WTC11 (cell line): Measurements from ENCODE around the gene UAP1. TPM values are rescaled to one million over a fixed set of nuclear protein-coding genes. Genes with fewer than 3 reads are reported as not detected.

Experiments used
- ATAC-seq: fragments of 200-7000 bp; cut with Tn5 transposase; 2 replicates; pipeline ENCODE4 v1.10.0; 2021; ENCODE audit warnings: mild to moderate bottlenecking, moderate library complexity
- CTCF ChIA-PET: fragments of 300-600 bp; sonication (Branson Sonifier 250); formaldehyde crosslinking; loops from one replicate; lab custom pipeline; 2021; ENCODE audit warnings: antibody characterized with exemption; lab: Charles Lee
- POLR2A ChIA-PET: fragments of 350-600 bp; sonication (Branson Sonifier 250); formaldehyde crosslinking; loops from one replicate; lab custom pipeline; 2021; ENCODE audit warnings: antibody characterized with exemption; lab: Charles Lee
- DNase-seq: peaks from one replicate; pipeline ENCODE4 v3.0.0; 2021; ENCODE audit warnings: low spot score
- H3K27ac Mint-ChIP-seq: 2 replicates; pipeline ENCODE4 v1.8.0; 2021; ENCODE audit warnings: mixed read lengths
- H3K27me3 Mint-ChIP-seq: 2 replicates; pipeline ENCODE4 v1.8.0; 2021; ENCODE audit warnings: low read depth, mild to moderate bottlenecking, moderate library complexity, mixed read lengths
- H3K36me3 Mint-ChIP-seq: 2 replicates; pipeline ENCODE4 v1.8.0; 2021; ENCODE audit warnings: mixed read lengths
- H3K4me1 Mint-ChIP-seq: 2 replicates; pipeline ENCODE4 v1.8.0; 2022; ENCODE audit warnings: mixed read lengths
- H3K4me3 Mint-ChIP-seq: 2 replicates; pipeline ENCODE4 v1.8.0; 2021; ENCODE audit warnings: mild to moderate bottlenecking, moderate library complexity, mixed read lengths
- H3K9me3 Mint-ChIP-seq: 2 replicates; pipeline ENCODE4 v1.8.0; 2021; ENCODE audit warnings: mixed read lengths
- CBFB ChIP-seq: sonication (generic); formaldehyde crosslinking; IDR thresholded peaks from 2 replicates; pipeline ENCODE4 v1.8.1; 2022; ENCODE audit warnings: mild to moderate bottlenecking, low read depth, missing genetic modification reagents
- ELF4 ChIP-seq: sonication (generic); formaldehyde crosslinking; IDR thresholded peaks from 2 replicates; pipeline ENCODE4 v1.8.1; 2022; ENCODE audit warnings: low read depth, mild to moderate bottlenecking, moderate library complexity, missing genetic modification reagents
- ESRRA ChIP-seq: sonication (generic); formaldehyde crosslinking; IDR thresholded peaks from 2 replicates; pipeline ENCODE4 v1.8.1; 2022; ENCODE audit warnings: mild to moderate bottlenecking, missing genetic modification reagents, borderline replicate concordance
- FOXK1 ChIP-seq: sonication (generic); formaldehyde crosslinking; IDR thresholded peaks from 2 replicates; pipeline ENCODE4 v1.8.0; 2022; ENCODE audit warnings: mild to moderate bottlenecking, moderate library complexity, missing genetic modification reagents
- FOXP4 ChIP-seq: sonication (generic); formaldehyde crosslinking; IDR thresholded peaks from 2 replicates; pipeline ENCODE4 v1.8.0; 2022; ENCODE audit warnings: mild to moderate bottlenecking, missing genetic modification reagents
- IRF2 ChIP-seq: sonication (generic); formaldehyde crosslinking; IDR thresholded peaks from 2 replicates; pipeline ENCODE4 v1.8.0; 2022; ENCODE audit warnings: low read depth, missing genetic modification reagents, borderline replicate concordance
- KAT7 ChIP-seq: sonication (generic); formaldehyde crosslinking; IDR thresholded peaks from 2 replicates; pipeline ENCODE4 v1.8.1; 2023; ENCODE audit warnings: missing genetic modification reagents, mild to moderate bottlenecking, borderline replicate concordance
- MAX ChIP-seq: sonication (generic); formaldehyde crosslinking; IDR thresholded peaks from 2 replicates; pipeline ENCODE4 v1.8.0; 2022; ENCODE audit warnings: mild to moderate bottlenecking, missing genetic modification reagents
- USF2 ChIP-seq: sonication (generic); formaldehyde crosslinking; IDR thresholded peaks from 2 replicates; pipeline ENCODE4 v1.8.1; 2023; ENCODE audit warnings: mild to moderate bottlenecking, missing genetic modification reagents, moderate library complexity
- ZBTB43 ChIP-seq: sonication (generic); formaldehyde crosslinking; IDR thresholded peaks from 2 replicates; pipeline ENCODE4 v1.8.1; 2023; ENCODE audit warnings: mild to moderate bottlenecking, missing genetic modification reagents
- ZNF219 ChIP-seq: sonication (generic); formaldehyde crosslinking; IDR thresholded peaks from 2 replicates; pipeline ENCODE4 v1.8.0; 2023; ENCODE audit warnings: missing genetic modification reagents, mild to moderate bottlenecking, borderline replicate concordance
- total RNA-seq: library from RNA; stranded (reverse); gene quantifications from 3 replicates; pipeline ENCODE4 v1.2.3, GENCODE V29; 2021
- TF ChIP-seq, protein P1 (sequence below): sonication (generic); formaldehyde crosslinking; IDR thresholded peaks from 2 replicates; pipeline ENCODE4 v1.8.0; 2023; ENCODE audit warnings: missing genetic modification reagents, mild to moderate bottlenecking, borderline replicate concordance
- TF ChIP-seq, protein P2 (sequence below): sonication (generic); formaldehyde crosslinking; IDR thresholded peaks from 2 replicates; pipeline ENCODE4 v1.8.1; 2022; ENCODE audit warnings: mild to moderate bottlenecking, missing genetic modification reagents, moderate library complexity, borderline replicate concordance
- TF ChIP-seq, protein P3 (sequence below): fragments of 250-450 bp; sonication (Bioruptor Pico); IDR thresholded peaks from 2 replicates; pipeline ENCODE4 v1.9.0; 2021; ENCODE audit warnings: mild to moderate bottlenecking
- TF ChIP-seq, protein P4 (sequence below): sonication (generic); formaldehyde crosslinking; IDR thresholded peaks from 2 replicates; pipeline ENCODE4 v1.8.1; 2022; ENCODE audit warnings: low read depth, mild to moderate bottlenecking, moderate library complexity, missing genetic modification reagents, borderline replicate concordance

Gene UAP1
- total RNA-seq, 1 experiment from 2014 or later: 31.1 TPM

- TF ChIP-seq, protein P1, sequence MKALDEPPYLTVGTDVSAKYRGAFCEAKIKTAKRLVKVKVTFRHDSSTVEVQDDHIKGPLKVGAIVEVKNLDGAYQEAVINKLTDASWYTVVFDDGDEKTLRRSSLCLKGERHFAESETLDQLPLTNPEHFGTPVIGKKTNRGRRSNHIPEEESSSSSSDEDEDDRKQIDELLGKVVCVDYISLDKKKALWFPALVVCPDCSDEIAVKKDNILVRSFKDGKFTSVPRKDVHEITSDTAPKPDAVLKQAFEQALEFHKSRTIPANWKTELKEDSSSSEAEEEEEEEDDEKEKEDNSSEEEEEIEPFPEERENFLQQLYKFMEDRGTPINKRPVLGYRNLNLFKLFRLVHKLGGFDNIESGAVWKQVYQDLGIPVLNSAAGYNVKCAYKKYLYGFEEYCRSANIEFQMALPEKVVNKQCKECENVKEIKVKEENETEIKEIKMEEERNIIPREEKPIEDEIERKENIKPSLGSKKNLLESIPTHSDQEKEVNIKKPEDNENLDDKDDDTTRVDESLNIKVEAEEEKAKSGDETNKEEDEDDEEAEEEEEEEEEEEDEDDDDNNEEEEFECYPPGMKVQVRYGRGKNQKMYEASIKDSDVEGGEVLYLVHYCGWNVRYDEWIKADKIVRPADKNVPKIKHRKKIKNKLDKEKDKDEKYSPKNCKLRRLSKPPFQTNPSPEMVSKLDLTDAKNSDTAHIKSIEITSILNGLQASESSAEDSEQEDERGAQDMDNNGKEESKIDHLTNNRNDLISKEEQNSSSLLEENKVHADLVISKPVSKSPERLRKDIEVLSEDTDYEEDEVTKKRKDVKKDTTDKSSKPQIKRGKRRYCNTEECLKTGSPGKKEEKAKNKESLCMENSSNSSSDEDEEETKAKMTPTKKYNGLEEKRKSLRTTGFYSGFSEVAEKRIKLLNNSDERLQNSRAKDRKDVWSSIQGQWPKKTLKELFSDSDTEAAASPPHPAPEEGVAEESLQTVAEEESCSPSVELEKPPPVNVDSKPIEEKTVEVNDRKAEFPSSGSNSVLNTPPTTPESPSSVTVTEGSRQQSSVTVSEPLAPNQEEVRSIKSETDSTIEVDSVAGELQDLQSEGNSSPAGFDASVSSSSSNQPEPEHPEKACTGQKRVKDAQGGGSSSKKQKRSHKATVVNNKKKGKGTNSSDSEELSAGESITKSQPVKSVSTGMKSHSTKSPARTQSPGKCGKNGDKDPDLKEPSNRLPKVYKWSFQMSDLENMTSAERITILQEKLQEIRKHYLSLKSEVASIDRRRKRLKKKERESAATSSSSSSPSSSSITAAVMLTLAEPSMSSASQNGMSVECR (CRISPR knock-in tag): no peak
- TF ChIP-seq, protein P2, sequence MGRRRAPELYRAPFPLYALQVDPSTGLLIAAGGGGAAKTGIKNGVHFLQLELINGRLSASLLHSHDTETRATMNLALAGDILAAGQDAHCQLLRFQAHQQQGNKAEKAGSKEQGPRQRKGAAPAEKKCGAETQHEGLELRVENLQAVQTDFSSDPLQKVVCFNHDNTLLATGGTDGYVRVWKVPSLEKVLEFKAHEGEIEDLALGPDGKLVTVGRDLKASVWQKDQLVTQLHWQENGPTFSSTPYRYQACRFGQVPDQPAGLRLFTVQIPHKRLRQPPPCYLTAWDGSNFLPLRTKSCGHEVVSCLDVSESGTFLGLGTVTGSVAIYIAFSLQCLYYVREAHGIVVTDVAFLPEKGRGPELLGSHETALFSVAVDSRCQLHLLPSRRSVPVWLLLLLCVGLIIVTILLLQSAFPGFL (CRISPR knock-in tag): no peak
- TF ChIP-seq CBFB (CRISPR knock-in tag): no peak
- TF ChIP-seq FOXK1 (CRISPR knock-in tag): no peak
- TF ChIP-seq FOXP4 (CRISPR knock-in tag): no peak
These were observed 64.2 kb downstream of the UAP1 start (continued) for GRCh38 chr1:162625679-162626078.

- Mint-ChIP-seq H3K4me3 (no peak overlapping the region), H3K27me3 (no peaks in the 10 kb centered on the region), H3K9me3 (no peaks in the 10 kb centered on the region), H3K4me1 (no peaks in the 10 kb centered on the region), H3K36me3 (no peaks in the 10 kb centered on the region), H3K27ac (no peak overlapping the region)
- TF ChIP-seq ZBTB43 (CRISPR knock-in tag) (no peak), USF2 (CRISPR knock-in tag) (no peak), KAT7 (CRISPR knock-in tag) (no peak)
- ATAC-seq (no peak), DNase-seq (no peak)
- CTCF ChIA-PET: no interaction called here
- POLR2A ChIA-PET: no interaction called here
These were observed 64.6 kb downstream of the UAP1 start for GRCh38 chr1:162626094-162626493.

DNA sequence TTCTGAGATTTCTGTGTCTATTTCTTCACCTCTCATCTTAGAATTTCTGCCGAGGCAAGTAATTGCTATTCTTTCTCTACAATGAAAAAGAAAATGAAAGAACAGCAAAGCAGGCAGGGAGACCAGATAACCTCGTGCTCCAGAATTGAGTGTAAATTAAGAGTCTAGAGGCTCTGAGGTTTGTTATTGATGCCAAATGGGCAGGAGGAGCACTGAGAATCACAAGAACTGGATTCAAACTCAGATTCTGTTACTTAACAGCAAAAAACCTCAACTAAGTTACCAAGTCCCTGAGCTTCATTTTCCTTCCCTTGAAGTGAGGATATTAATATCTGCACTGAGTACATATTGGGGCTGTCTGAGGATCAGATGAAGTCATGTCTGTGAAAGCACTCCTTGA, 65.2 kb downstream of the UAP1 start:
- Mint-ChIP-seq H3K27me3 (no peaks in the 10 kb centered on the region), H3K9me3 (no peaks in the 10 kb centered on the region), H3K4me3 (no peak overlapping the region), H3K4me1 (peaks cover 6% of the 10 kb centered on the region), H3K27ac (no peak overlapping the region), H3K36me3 (no peaks in the 10 kb centered on the region)
- DNase-seq (no peak), ATAC-seq (no peak)
- ChIA-PET CTCF (no interaction called here), POLR2A (interaction anchor here (0.6 kb wide), 1 partner anchor 36 kb away, joined by 4 read pairs; no protein-coding TSS in a partner anchor)
- TF ChIP-seq, protein P3, sequence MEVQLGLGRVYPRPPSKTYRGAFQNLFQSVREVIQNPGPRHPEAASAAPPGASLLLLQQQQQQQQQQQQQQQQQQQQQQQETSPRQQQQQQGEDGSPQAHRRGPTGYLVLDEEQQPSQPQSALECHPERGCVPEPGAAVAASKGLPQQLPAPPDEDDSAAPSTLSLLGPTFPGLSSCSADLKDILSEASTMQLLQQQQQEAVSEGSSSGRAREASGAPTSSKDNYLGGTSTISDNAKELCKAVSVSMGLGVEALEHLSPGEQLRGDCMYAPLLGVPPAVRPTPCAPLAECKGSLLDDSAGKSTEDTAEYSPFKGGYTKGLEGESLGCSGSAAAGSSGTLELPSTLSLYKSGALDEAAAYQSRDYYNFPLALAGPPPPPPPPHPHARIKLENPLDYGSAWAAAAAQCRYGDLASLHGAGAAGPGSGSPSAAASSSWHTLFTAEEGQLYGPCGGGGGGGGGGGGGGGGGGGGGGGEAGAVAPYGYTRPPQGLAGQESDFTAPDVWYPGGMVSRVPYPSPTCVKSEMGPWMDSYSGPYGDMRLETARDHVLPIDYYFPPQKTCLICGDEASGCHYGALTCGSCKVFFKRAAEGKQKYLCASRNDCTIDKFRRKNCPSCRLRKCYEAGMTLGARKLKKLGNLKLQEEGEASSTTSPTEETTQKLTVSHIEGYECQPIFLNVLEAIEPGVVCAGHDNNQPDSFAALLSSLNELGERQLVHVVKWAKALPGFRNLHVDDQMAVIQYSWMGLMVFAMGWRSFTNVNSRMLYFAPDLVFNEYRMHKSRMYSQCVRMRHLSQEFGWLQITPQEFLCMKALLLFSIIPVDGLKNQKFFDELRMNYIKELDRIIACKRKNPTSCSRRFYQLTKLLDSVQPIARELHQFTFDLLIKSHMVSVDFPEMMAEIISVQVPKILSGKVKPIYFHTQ (CRISPR knock-in tag): no peak
- TF ChIP-seq ESRRA (CRISPR knock-in tag) (no peak), IRF2 (CRISPR knock-in tag) (no peak), ELF4 (CRISPR knock-in tag) (no peak), MAX (CRISPR knock-in tag) (no peak), FOXP4 (CRISPR knock-in tag) (no peak), ZNF219 (CRISPR knock-in tag) (no peak)
- TF ChIP-seq, protein P4, sequence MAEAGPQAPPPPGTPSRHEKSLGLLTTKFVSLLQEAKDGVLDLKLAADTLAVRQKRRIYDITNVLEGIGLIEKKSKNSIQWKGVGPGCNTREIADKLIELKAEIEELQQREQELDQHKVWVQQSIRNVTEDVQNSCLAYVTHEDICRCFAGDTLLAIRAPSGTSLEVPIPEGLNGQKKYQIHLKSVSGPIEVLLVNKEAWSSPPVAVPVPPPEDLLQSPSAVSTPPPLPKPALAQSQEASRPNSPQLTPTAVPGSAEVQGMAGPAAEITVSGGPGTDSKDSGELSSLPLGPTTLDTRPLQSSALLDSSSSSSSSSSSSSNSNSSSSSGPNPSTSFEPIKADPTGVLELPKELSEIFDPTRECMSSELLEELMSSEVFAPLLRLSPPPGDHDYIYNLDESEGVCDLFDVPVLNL (CRISPR knock-in tag): no peak
